Testis (tissue), 2 donors: ENCODE measurements around the gene MANBA.

Source experiments
- CTCF ChIP-seq, 3 experiments: fragments of 450-650 bp in 2 of 3; fragments of 200-600 bp in 1 of 3; sonication (generic) in 1 of 3; IDR thresholded peaks; one replicate each; pipeline ENCODE4 v1.5.1; 2016 to 2019; ENCODE audit warnings: antibody characterized with exemption in 3 of 3, mild to moderate bottlenecking in 2 of 3, moderate library complexity in 1 of 3
- POLR2A ChIP-seq: fragments of 450-650 bp; IDR thresholded peaks from one replicate; pipeline ENCODE4 v1.6.1; 2017; ENCODE audit warnings: antibody characterized with exemption, mild to moderate bottlenecking, moderate library complexity

- TF ChIP-seq CTCF (IDR thresholded peaks at IDR 0.05) (no peak), POLR2A (no peak)
Observed at GRCh38 chr4:102610476-102610875, 150.3 kb downstream of the MANBA start.
